Measurements from ENCODE around the gene CDK15.
A peak's percentile ranks its signal among the peaks of the same experiment; 100 is the strongest.

CDK15 gene

GRCh38 chr2:201779901-201780673 is 26.2 kb upstream of the CDK15 start:
- Histone ChIP-seq H3K9me2 (replicated peaks; ENCODE audit: insufficient read depth, low read length) (no peaks in the 10 kb centered on the region), H3F3A (ENCODE audit: insufficient read depth, low read length) (peaks cover 4% of the 10 kb centered on the region; the same call in 1 of the 2 replicates), H3K27ac (ENCODE audit: low read length) (peak overlapping the region; percentile 41; the same call in 1 of the 2 replicates), H3K4me3 (ENCODE audit: low read length) (peak overlapping the region; percentile 79), H3K79me2 (ENCODE audit: low read length) (peaks cover 44% of the 10 kb centered on the region), H3K4me2 (ENCODE audit: low read depth, low read length) (peak overlapping the region; percentile 92), H3K9ac (ENCODE audit: low read length) (peak overlapping the region; percentile 57), H2AFZ (ENCODE audit: low read length) (peak overlapping the region; percentile 92), H3K36me3 (replicated peaks; ENCODE audit: insufficient read depth, low read length) (no peaks in the 10 kb centered on the region), H3K27me3 (replicated peaks; ENCODE audit: insufficient read depth, low read length) (0 out of 2 replicates have a peak, but pooled peaks cover 4% of the 10 kb centered on the region), H3K9me3 (replicated peaks; ENCODE audit: insufficient read depth, low read length) (no peaks in the 10 kb centered on the region), H4K20me1 (ENCODE audit: insufficient read depth, low read length) (no peaks in the 10 kb centered on the region), H3K4me1 (ENCODE audit: low read length) (peaks cover 9% of the 10 kb centered on the region; the same call in 1 of the 2 replicates)
- DNase-seq = no peak
- TF ChIP-seq EZH2 (optimal IDR thresholded peaks at IDR 0.05; ENCODE audit: low read depth, low read length) (no peak), EZH2phosphoT487 (IDR thresholded peaks at IDR 0.05; ENCODE audit: low read length) (no peak), CTCF (IDR thresholded peaks at IDR 0.05; ENCODE audit: low read length) (no peak)

- Histone ChIP-seq H2AFZ (ENCODE audit: low read length) (peak within 1 kb of the TSS; percentile 92), H3K36me3 (replicated peaks; ENCODE audit: insufficient read depth, low read length) (no peaks in the 10 kb centered on the region), H3K4me1 (ENCODE audit: low read length) (peaks cover 9% of the 10 kb centered on the region; the same call in 1 of the 2 replicates), H3K27ac (ENCODE audit: low read length) (peak within 1 kb of the TSS; percentile 41; the same call in 1 of the 2 replicates), H3K9ac (ENCODE audit: low read length) (peak within 1 kb of the TSS; percentile 57), H3K79me2 (ENCODE audit: low read length) (peaks cover 38% of the 10 kb centered on the region), H3K9me2 (replicated peaks; ENCODE audit: insufficient read depth, low read length) (no peaks in the 10 kb centered on the region), H4K20me1 (ENCODE audit: insufficient read depth, low read length) (no peaks in the 10 kb centered on the region), H3F3A (ENCODE audit: insufficient read depth, low read length) (peaks cover 4% of the 10 kb centered on the region; the same call in 1 of the 2 replicates), H3K9me3 (replicated peaks; ENCODE audit: insufficient read depth, low read length) (no peaks in the 10 kb centered on the region), H3K4me3 (ENCODE audit: low read length) (peak within 1 kb of the TSS; percentile 79), H3K4me2 (ENCODE audit: low read depth, low read length) (peak within 1 kb of the TSS; percentile 96), H3K27me3 (replicated peaks; ENCODE audit: insufficient read depth, low read length) (0 out of 2 replicates have a peak, but pooled peaks cover 4% of the 10 kb centered on the region)
- peak; percentile 93 for DNase-seq
- TF ChIP-seq EZH2phosphoT487 (IDR thresholded peaks at IDR 0.05; ENCODE audit: low read length) (no peak), CTCF (IDR thresholded peaks at IDR 0.05; ENCODE audit: low read length) (no peak), EZH2 (optimal IDR thresholded peaks at IDR 0.05; ENCODE audit: low read depth, low read length) (no peak)
These were observed 25.5 kb upstream of the CDK15 start, which contains the start of gene ALS2 for GRCh38 chr2:201780674-201781493. ALS2 (minus strand) TSS chr2:201780933; CDS start chr2:201768885, 12,048 bp downstream.

- peak overlapping the region; percentile 92 for H2AFZ ChIP-seq (ENCODE audit: low read length)
- no peaks in the 10 kb centered on the region for H3K36me3 ChIP-seq (replicated peaks; ENCODE audit: insufficient read depth, low read length)
- H3K4me2 ChIP-seq (ENCODE audit: low read depth, low read length) = peak overlapping the region; percentile 96
- H3K4me1 ChIP-seq (ENCODE audit: low read length) = peaks cover 9% of the 10 kb centered on the region; the same call in 1 of the 2 replicates
- DNase-seq = peak; percentile 21
- peaks cover 4% of the 10 kb centered on the region; the same call in 1 of the 2 replicates for H3F3A ChIP-seq (ENCODE audit: insufficient read depth, low read length)
- H4K20me1 ChIP-seq (ENCODE audit: insufficient read depth, low read length) = no peaks in the 10 kb centered on the region
- no peaks in the 10 kb centered on the region for H3K9me3 ChIP-seq (replicated peaks; ENCODE audit: insufficient read depth, low read length)
- peak overlapping the region; percentile 79 for H3K4me3 ChIP-seq (ENCODE audit: low read length)
- TF ChIP-seq EZH2 (optimal IDR thresholded peaks at IDR 0.05; ENCODE audit: low read depth, low read length) = no peak
- TF ChIP-seq CTCF (IDR thresholded peaks at IDR 0.05; ENCODE audit: low read length) = no peak
- TF ChIP-seq EZH2phosphoT487 (IDR thresholded peaks at IDR 0.05; ENCODE audit: low read length) = no peak
- H3K27ac ChIP-seq (ENCODE audit: low read length) = peak overlapping the region; percentile 41; the same call in 1 of the 2 replicates
- H3K79me2 ChIP-seq (ENCODE audit: low read length) = peaks cover 38% of the 10 kb centered on the region
- H3K9me2 ChIP-seq (replicated peaks; ENCODE audit: insufficient read depth, low read length) = no peaks in the 10 kb centered on the region
- H3K27me3 ChIP-seq (replicated peaks; ENCODE audit: insufficient read depth, low read length) = 0 out of 2 replicates have a peak, but pooled peaks cover 4% of the 10 kb centered on the region
- peak overlapping the region; percentile 57 for H3K9ac ChIP-seq (ENCODE audit: low read length)
These were observed 24.7 kb upstream of the CDK15 start for GRCh38 chr2:201781557-201782051.

Measured in MM.1S (cell line).